Stimulated activated CD8-positive, alpha-beta memory T cell treated with anti-CD3 and anti-CD28 coated beads, Interleukin-7, amount 100 ng/mL, for 48 hours (primary cell): ENCODE results near the gene PKD1L1.
"Not testable (repeated sequence)": the region's sequence is repeated elsewhere in the genome, so short reads cannot be mapped to it uniquely, and the experiment has no call there.

Experiments
- DNase-seq, 2 donors: peaks; one replicate each; pipeline ENCODE4 v3.0.0-alpha.2; 2020; ENCODE audit warnings: low read depth in 1 of 2; ENCODE audit errors: extremely low read depth in 1 of 2

Gene PKD1L1

GRCh38 chr7:47796347-47796746, 151.9 kb downstream of the PKD1L1 start:
- DNase-seq: no peak

DNA sequence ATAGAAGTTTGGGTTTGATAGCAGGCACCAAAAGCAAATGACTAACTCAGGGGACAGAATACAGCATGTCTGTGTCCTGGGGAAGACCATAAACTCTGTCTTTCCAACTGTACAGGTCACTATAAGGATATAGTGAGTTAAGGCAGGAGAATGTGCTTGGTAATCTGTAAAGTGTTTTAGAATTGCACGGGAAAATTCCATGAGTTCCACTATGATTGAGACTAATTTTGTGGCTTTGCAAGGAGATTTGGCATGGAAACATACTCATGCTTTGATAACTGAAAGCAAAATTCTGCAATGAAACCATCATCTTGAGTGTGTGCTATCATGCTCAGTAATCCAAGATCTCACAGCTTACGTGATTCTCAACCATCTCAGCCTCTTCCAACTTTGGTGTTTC, 152.6 kb downstream of the PKD1L1 start:
- DNase-seq: no peak

GRCh38 chr7:47795126-47795525, 153.1 kb downstream of the PKD1L1 start:
- not testable (repeated sequence) for DNase-seq

DNA sequence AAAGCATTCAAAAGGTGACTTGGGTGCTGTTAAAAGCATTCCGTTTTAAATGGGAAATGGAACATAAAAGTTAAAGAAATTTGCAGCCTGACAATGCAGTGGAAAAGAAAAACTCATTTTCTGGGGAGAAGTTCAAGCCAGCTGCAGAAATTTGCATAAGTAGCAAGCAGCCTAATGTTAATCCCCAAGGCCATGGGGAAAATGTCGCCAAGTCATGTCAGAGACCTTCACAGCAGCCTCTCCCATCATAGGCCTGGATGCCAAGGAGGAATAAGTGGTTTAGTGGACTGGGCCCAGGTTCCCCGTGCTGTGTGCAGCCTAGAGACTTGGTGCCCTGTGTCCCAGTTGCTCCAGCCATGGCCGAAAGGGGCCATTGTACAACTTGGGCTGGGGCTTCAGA, 154.2 kb downstream of the PKD1L1 start:
- DNase-seq: no peak

GRCh38 chr7:47793186-47793585, 155.1 kb downstream of the PKD1L1 start:
- DNase-seq: not testable (repeated sequence)

- no peak for DNase-seq
Observed at GRCh38 chr7:47792521-47793121, 155.6 kb downstream of the PKD1L1 start.

GRCh38 chr7:47791682-47792081, 156.6 kb downstream of the PKD1L1 start:
- DNase-seq: no peak

DNA sequence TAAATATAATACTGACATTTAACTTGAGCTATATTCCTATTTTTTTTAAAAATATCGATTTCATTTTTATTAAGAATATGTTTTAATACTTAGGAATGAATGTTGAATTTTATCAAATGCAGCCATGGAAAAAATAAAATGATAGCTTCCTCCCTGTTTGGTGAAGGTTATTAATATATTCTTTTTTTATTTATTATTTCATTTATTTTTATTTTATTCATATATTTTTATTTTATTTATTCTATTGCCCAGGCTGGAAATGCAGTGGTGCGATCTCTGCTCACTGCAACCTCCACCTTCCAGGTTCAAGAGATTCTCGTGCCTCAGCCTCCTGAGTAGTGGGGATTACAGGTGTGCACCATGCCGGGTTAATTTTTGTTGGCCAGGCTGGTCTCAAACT, 160.2 kb downstream of the PKD1L1 start:
- no peak for DNase-seq

DNA sequence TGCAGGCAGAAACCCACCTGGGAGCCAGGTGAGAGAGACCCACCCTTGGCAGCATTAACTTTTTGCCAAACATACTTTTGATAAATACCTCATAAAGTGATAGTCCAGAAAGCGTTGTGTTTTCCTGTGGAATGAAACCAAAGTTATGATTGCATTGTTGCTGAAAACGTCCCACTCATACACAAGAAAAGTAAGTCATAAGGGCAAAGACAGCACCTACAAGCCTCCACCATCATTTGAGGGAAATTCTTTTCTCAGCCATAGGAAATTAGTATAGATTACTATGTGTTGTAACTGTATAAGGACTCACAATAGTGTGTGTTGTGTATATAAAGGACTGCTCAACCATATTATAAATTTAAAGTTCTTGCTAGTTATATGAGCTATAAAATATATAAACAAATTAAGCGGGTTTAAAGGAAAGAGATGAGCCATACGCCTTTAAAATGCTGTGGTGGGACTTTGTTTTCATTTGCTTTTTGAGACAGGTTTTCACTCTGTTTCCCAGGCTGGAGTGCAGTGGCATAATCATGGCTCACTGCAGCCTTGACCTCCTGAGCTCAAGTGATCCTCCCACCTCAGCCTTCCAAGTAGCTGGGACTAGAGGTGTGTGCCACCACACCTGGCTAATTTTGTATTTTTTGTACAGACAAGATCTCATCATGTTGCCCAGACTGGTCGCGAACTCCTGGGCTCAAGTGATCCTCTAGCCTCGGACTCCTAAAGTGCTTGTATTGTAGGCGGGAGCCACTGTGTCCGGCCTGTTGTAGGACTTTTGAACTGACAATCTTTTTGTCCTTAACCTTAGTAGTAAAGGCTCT, 160.8 kb downstream of the PKD1L1 start:
- DNase-seq: no peak

DNA sequence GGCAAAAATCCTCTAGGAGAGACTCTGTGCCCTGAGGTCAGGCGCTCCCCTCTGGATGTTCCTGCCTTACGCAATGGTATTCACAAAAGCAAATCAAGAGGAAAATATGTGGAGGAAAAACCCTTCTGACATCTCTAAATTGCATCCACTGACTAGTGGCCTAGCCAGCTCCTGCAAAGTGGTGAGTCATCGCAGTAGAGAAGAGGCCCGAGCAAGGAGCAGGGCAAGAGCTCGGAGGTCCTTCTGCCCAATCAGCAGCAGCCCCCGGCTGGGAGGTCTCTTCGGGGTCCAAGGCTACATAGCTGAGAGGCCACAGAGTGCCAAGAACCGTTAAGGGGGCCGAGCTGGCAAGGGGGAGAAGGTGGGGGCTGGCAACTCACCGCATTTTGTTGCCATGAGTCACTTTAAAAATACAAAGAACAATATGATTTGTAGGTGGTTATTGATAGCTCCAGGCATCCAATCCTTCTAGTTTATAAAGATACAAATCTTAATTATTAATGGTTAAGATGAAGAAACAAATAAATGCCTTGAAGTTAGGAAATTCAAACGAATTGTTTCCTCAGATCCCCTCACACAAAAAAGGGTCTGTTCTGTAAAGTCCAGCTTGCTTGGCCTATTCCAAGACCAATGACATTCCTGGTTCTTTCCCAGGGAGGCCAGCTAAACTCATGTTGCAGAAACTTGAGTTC, 161.6 kb downstream of the PKD1L1 start:
- DNase-seq: no peak

GRCh38 chr7:47785923-47786556, 162.2 kb downstream of the PKD1L1 start:
- DNase-seq: no peak

DNA sequence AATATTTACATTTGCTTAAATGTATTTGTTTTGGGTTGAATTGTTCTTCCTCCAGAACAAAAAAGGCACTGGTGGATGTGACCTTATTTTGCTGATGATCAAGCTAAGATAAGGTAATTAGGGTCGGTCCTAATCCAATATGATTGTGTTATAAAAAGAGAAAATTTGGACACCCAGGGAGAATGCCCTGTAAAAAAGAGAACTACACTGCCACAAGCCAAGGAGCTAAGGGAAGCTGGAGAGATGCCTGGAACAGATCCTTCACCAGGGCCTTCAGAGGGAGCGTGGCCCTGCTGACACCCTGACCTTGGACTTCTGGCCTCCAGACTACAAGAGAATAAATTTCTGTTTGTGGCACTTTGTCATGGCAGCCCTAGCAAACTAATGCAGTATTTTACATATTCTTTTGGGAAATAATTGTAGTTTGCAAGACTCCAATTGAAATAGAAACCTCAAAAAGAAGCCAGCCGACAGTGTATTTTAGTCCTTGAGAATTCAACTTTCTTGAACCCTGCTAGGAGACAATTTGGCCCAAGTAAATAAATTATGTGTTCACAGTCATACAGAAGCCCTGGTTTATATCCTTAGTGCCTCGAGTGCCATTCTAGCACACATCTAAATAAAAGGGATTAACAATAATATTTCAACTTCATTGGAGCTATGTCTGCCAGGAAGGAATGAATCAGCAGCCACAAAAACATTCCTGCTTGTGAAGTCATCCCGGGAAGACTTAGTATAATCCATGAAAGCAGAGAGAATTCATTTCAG, 164.6 kb downstream of the PKD1L1 start:
- DNase-seq: no peak

GRCh38 chr7:47782792-47783191, 165.5 kb downstream of the PKD1L1 start:
- no peak for DNase-seq

DNA sequence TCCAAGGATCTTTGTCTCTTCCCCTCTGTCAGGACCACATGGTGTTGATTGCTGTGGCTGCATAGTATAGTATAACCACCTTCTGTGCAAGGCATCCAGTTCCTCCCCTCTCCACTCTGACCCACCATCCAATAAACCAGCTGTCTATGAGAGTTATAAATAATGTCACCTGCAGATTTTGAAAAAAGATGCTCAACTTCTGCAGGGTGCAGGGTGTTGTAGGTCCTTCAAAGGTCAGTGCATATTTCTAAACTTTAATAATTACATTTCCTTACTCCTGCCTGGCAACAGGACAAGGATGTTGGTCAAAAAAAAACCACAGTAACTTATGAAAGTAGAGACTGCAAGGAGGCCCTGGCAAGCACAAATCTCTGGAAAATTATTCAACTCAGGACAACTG, 166.2 kb downstream of the PKD1L1 start:
- DNase-seq: no peak

- no peak for DNase-seq
Observed at GRCh38 chr7:47780555-47780954, 167.7 kb downstream of the PKD1L1 start.

DNA sequence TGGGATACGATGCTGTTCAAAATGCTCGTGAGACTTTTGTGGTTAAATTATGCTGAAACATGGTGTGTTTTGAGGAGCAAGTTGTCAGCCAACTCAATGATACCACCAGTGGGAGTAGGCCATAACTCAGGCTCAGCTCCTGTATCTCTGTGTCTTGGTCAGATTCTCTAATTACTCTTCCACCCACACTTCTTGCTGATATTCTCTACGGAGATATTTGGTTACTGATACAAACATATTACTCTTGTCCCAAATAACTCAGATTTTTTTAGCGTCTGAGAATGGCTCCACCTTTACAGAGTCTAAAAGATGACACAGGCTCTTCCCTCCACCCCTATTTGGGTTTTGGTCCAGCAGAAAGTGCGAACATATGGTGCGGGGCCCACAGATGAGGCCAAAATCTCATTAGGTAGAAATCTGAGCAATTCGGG, 168.9 kb downstream of the PKD1L1 start:
- no peak for DNase-seq

DNA sequence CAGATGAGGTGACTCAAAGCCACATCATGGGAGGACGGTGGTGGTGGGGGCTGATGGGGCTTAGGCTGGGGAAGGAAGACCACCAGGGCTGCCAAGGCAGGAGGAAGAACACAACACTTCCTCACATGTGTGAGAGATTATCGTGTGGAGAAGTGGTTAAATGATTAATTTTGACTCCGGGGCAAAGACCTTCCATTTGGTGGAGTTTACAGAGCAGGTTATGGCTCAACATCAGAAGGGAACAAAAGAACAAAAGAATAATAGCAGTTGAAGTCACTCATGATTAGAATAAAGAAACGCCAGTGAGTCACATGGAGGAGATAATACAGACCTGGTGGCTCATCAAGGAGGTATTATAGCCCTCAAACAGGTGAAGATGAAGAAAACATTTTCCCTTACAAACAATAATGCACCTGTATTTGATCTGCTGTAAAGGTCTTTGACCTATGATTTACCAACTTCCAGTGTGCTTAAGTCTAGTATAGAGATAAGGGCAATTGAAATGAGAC, 170.1 kb downstream of the PKD1L1 start:
- DNase-seq: no peak

DNA sequence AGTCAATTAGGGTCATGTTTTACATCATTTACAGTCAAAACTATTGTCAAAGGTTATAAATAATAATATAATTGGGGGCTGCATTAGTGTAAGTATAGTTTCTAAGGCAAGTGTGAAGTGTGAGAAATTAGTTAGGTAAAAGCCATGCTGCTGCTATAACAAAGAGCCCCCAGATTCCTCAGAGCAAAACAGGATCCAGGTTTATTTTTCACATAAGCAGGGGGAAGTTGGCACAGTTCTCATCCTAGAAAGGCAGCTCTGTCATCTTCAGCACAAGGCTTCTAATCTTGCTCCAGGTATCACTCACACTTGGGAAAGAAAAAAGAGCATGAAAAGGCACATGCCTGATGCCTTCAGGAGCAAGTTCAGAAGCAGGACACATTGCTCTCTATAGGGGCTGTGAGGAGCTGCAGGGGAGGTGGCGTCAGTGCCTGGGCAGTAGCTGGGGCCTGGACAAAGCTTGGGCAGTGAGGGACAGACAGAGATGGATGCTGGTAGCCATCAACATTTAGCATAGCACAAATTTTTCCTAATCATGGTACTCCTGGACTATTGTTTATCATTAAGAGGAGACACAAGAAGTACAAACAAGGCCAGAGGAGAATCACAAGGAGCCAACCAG, 170.6 kb downstream of the PKD1L1 start:
- no peak for DNase-seq

- DNase-seq: no peak
Observed at GRCh38 chr7:47776335-47776734, 171.9 kb downstream of the PKD1L1 start.

DNA sequence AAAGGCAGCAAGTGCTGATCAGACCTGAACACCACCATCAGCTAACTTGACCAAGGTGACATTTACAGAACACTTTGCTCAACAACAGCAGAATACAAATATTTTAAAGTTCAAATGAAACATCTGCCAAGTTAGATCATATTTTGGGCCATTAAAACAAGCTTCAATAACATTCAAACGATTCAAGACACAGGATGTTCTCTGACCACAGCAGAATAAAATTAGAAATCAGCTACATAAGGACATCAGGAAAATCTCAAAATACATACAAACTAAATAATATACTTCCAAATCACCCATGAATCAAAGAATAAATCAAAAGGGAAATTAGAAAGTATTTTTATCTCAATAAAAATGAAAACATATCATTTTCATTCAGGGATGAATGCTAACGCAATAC, 173.0 kb downstream of the PKD1L1 start:
- no peak for DNase-seq
